GM12864 (cell line): ENCODE data around the gene CECR2.

ENCODE experiments used
- DNase-seq: peaks from one replicate; pipeline ENCODE4 v3.0.0-alpha.2; 2011; ENCODE audit warnings: low read depth
- H3K4me3 ChIP-seq: 2 replicates; pipeline ENCODE4 v1.5.1; 2011; ENCODE audit warnings: mild to moderate bottlenecking, low read depth, low read length, control low read depth
- TF ChIP-seq, protein P1 (sequence below): IDR thresholded peaks from 2 replicates; pipeline ENCODE4 v1.5.1; 2011; ENCODE audit warnings: low read depth, mild to moderate bottlenecking, moderate library complexity, low read length, control low read depth, inconsistent platforms; ENCODE audit errors: missing control alignments

CECR2 gene

DNA sequence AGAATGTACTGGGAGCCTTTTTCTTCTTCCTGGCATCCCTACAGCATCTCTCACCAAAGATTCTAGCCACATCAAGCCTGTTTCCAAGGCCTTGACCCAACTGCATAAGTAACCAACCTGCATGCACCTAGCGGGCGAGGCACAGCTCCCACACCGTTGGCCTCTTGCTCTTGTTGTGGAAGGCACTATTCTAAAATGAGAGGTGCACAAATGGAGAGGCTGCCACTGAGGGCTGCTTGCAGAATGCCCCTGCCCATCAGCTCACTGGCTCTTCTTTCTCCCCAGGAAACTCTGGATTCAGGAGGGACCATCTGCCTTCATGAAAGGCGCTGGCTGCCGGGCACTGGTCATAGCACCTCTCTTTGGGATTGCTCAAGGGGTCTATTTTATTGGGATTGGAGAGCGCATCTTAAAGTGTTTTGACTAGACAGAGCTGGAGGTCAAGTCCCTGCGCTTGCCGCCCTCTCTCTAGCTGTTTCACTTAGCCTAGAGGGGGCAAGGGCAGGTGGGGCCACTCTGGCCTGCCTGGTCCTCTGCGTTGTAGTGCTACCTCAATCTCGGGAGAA, 220.6 kb downstream of the CECR2 start:
- no peak overlapping the region for H3K4me3 ChIP-seq
- TF ChIP-seq, protein P1, sequence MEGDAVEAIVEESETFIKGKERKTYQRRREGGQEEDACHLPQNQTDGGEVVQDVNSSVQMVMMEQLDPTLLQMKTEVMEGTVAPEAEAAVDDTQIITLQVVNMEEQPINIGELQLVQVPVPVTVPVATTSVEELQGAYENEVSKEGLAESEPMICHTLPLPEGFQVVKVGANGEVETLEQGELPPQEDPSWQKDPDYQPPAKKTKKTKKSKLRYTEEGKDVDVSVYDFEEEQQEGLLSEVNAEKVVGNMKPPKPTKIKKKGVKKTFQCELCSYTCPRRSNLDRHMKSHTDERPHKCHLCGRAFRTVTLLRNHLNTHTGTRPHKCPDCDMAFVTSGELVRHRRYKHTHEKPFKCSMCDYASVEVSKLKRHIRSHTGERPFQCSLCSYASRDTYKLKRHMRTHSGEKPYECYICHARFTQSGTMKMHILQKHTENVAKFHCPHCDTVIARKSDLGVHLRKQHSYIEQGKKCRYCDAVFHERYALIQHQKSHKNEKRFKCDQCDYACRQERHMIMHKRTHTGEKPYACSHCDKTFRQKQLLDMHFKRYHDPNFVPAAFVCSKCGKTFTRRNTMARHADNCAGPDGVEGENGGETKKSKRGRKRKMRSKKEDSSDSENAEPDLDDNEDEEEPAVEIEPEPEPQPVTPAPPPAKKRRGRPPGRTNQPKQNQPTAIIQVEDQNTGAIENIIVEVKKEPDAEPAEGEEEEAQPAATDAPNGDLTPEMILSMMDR: no peak
- DNase-seq: no peak

DNA sequence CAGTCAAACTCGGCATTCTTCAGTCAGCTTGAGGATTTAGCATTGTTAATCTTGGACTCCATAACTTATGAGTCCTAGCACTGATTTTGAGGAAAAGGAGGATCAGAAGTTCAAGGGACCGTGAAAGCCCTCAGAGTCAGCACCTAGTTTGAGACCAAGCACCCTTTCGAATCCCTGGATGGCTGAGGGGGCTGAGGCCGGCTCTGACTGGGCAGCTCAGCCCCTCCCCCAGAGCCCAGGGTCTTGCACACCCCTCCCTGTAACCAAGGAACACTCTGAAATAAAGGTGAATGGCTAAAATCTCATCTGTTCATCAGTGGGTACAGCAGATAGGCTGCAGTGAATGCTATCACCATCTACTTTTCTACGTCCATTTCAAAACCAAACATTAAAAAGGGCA, 221.3 kb downstream of the CECR2 start:
- no peak for DNase-seq
- no peak overlapping the region for H3K4me3 ChIP-seq
- TF ChIP-seq, protein P1: no peak

DNA sequence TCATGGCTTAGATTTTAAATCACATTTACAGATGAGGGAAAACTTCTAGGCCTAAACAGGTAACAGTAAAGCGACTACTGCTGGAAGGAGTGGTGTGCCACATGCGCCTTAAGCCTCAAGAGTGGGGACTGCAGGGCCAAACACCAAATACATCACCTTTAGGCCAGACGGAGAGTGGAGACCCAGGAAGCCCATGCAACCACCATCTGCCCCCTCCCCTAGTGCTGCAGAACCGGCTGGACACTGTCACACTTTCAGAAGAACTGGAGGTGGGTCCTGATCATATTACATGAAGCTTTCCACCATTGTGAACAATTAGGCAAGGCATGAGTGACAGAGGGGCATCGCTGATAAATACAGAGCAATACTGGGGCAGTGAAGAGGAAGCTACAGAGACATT, 222.9 kb downstream of the CECR2 start:
- no peak for DNase-seq
- TF ChIP-seq, protein P1: no peak
- H3K4me3 ChIP-seq: no peak overlapping the region

DNA sequence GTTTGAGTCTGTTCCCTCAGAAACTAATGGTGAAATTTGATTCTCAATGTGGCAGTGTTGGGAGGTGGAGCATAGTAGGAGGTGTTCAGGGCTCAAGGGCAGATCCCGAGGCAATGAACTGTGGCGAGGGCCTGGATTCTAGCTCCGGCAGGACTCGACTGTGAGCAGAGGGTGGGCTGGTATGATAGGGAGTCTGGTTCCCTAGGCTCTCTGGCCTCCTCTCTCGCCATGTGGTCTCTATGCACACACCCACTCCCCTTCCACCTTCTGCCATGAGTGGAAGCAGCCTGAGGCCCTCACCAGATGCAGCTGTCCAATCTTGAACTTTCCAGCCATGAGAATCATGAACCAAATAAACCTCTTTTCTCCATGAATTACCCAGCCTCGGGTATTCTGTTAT, 227.0 kb downstream of the CECR2 start:
- no peak for DNase-seq
- H3K4me3 ChIP-seq: no peak overlapping the region
- TF ChIP-seq, protein P1: no peak

DNA sequence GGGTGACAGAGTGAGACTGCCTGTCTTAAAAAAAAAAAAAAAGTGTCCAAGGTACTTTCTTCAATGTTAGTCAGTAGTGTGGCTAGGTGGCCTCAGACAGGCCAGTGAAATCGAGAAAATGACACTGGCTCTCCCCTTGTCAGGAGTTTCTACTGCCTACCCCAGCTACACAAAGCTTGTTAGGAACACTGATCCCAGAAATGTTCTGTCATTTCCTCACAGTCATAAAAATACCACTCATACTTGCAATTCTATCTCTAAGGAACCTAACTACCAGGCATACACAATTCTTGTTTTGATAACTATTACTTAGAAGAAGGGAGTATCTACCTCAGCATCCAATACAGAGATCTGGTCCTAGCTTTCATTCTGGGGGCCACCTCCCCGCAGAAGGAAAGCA, 228.0 kb downstream of the CECR2 start:
- H3K4me3 ChIP-seq: no peak overlapping the region
- TF ChIP-seq, protein P1: no peak
- no peak for DNase-seq

DNA sequence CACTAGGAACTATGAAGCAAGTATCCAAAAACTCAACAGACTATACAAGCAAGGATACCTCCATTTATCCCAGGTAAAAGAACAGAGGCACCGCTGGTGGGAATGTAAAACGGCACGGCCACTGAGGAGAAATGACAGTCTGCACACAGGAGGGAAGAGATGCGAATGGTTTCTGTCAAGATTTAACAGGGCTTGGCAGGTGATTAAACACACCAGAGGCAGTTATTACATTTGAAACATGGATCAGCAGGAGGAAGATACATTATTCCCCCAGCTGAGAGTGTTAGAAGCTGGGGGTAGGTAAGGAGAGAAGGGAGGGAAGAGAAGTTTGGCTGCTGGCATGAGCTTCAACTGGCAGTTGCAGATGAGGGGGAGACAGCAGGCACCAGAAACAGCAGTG, 229.1 kb downstream of the CECR2 start:
- TF ChIP-seq, protein P1: no peak
- H3K4me3 ChIP-seq: no peak overlapping the region
- DNase-seq: no peak

DNA sequence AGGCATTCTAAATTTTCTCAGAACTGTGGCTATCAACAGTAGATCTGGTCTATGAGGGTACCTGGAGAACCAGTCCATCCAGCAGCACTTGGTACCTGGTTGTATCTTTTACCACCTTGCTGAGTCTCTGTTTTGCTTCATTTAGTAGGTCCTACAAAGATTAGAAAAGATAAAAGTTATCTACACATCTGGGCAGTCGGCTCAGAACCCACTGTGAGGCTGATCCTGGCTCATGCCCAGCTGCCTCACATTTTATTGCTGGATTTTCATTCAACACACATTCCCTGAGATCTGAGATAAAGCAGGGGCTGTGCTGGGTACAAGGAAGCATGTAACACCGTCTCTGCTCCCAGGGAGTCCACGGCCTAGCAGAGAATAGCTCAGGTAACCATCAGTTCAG, 231.8 kb downstream of the CECR2 start:
- TF ChIP-seq, protein P1: no peak
- DNase-seq: no peak

More for the DNA sequence above, 231.8 kb downstream of the CECR2 start:
- no peak overlapping the region for H3K4me3 ChIP-seq
